ENCODE data around the gene ABCC6.
"Not testable (repeated sequence)": the region's sequence is repeated elsewhere in the genome, so short reads cannot be mapped to it uniquely, and the experiment has no call there.

DNA sequence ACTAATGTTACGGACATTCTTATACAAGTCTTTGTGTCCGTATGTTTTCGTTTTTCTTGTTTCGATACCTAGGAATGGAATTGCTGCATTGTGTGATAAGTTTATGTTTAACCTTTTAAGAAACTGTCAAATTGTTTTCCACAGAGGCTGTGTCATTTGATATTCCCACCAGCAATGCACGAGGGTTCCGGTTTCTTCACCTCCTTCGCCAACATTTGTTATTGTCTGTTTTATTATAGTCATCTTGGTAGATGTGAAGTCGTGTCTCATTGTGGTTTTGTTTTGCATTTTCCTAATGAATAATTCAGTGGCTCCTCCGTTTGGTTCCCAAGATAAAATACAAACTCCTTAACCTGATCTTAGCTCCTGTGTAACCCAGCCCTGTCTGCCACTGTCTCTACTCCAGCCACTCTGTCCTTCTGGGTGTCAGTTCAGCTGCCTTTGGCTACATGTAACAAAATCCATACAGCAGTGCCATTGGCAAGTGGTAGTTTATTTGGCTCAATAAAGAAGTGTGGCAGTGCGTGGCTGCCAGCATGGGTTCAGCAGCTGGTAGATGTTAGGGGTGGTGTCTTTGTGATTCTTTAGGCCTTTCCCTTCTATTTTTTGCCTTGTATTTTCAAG, 45.0 kb upstream of the ABCC6 start:
- not testable (repeated sequence) for TF ChIP-seq CTCF, POLR2A (IDR thresholded peaks at IDR 0.05)
